Spleen (tissue), 11 donors: ENCODE data around the gene XRCC1. TPM values are rescaled to one million over a fixed set of nuclear protein-coding genes. Genes with fewer than 3 reads are reported as not detected.

Source experiments
- DNase-seq: peaks from one replicate; pipeline ENCODE4 v3.0.0-alpha.2; 2020
- H3K27ac ChIP-seq, 8 donors: fragments of 200-600 bp; sonication (generic) in 7 of 8; 1 replicate in 4 of 8; 2 replicates in 4 of 8; pipeline versions ENCODE4 v1.5.0 to v1.8.0; 2016 to 2021; ENCODE audit warnings: inconsistent platforms in 4 of 8, mild to moderate bottlenecking in 4 of 8, moderate library complexity in 1 of 8
- H3K27me3 ChIP-seq, 7 donors: fragments of 200-600 bp; sonication (generic) in 6 of 7; replicated peaks in 1 of 7; 1 replicate in 4 of 7; 2 replicates in 3 of 7; pipeline versions ENCODE4 v1.5.0 to v1.8.0; 2016 to 2021; ENCODE audit warnings: inconsistent platforms in 3 of 7, mild to moderate bottlenecking in 1 of 7
- H3K36me3 ChIP-seq, 6 donors: fragments of 200-600 bp; sonication (generic) in 5 of 6; 1 replicate in 4 of 6; 2 replicates in 2 of 6; pipeline versions ENCODE4 v1.5.0 to v1.8.0; 2016 to 2021; ENCODE audit warnings: inconsistent platforms in 2 of 6
- H3K4me1 ChIP-seq, 6 donors: fragments of 200-600 bp; sonication (generic) in 5 of 6; 1 replicate in 3 of 6; 2 replicates in 3 of 6; pipeline versions ENCODE4 v1.5.0 to v1.8.0; 2016 to 2021; ENCODE audit warnings: inconsistent platforms in 3 of 6
- H3K4me3 ChIP-seq, 8 donors: fragments of 200-600 bp; sonication (generic) in 7 of 8; 1 replicate in 4 of 8; 2 replicates in 4 of 8; pipeline versions ENCODE4 v1.5.0 to v1.8.0; 2016 to 2021; ENCODE audit warnings: inconsistent platforms in 4 of 8, mild to moderate bottlenecking in 4 of 8, moderate library complexity in 2 of 8
- H3K9me3 ChIP-seq, 8 donors: fragments of 200-600 bp; sonication (generic) in 7 of 8; 1 replicate in 4 of 8; 2 replicates in 4 of 8; pipeline versions ENCODE4 v1.5.0 to v1.8.0; 2016 to 2021; ENCODE audit warnings: inconsistent platforms in 4 of 8
- POLR2A ChIP-seq, 3 donors: fragments of 450-650 bp; IDR thresholded peaks; one replicate each; pipeline ENCODE4 v1.5.1; 2017; ENCODE audit warnings: antibody characterized with exemption in 3 of 3, mild to moderate bottlenecking in 1 of 3
- POLR2AphosphoS5 ChIP-seq, 3 donors: sonication (generic); formaldehyde crosslinking; IDR thresholded peaks; one replicate each; pipeline ENCODE4 v1.5.1; 2017; ENCODE audit warnings: antibody characterized with exemption in 3 of 3
- WGBS, 5 donors: extraction: QIAGEN DNeasy Blood & Tissue Kit in 3 of 5; methylation state at CpG; one replicate each; pipeline versions ENCODE4 v1.1.5 to v1.1.7; 2013 to 2018; 5-methylcytosine and 5-hydroxymethylcytosine counted together
- intact Hi-C: fragments of 100-400 bp; cut with DNase I; formaldehyde crosslinking; loops from one replicate; pipeline ENCODE4 v1.15.0; 2023; ENCODE audit warnings: low total_unique reads
- polyA plus RNA-seq, 3 donors: library from polyadenylated mRNA; stranded (reverse); fragments of 200-250 nt; gene quantifications; one replicate each; pipeline ENCODE4 v1.2.1, GENCODE V29; 2013
- total RNA-seq, 7 donors: library from RNA; depleted of rRNA in 3 of 7; stranded (reverse); fragments of >200 nt in 3 of 7; fragmentation: NEBNext Ultra II Directional in 4 of 7; extraction: Animal tissue kit (Norgen Biotek cat#: 25700) in 4 of 7; gene quantifications; one replicate each; pipeline versions ENCODE4 v1.1.0 to v1.2.1, GENCODE V29; 2016 to 2021
- TF ChIP-seq, protein P1 (sequence below), 11 experiments: fragments of 200-600 bp in 7 of 11; fragments of 450-650 bp in 4 of 11; sonication (generic) in 4 of 11; IDR thresholded peaks in 8 of 11; conservative IDR thresholded peaks in 3 of 11; 1 replicate in 7 of 11; 2 replicates in 4 of 11; pipeline versions ENCODE4 v1.4.0 to v1.8.0; 2016 to 2021; ENCODE audit warnings: antibody characterized with exemption in 11 of 11, inconsistent platforms in 4 of 11, mild to moderate bottlenecking in 1 of 11
- donor health status: healthy with polysubstance abuse.
- donor health status: DM: no; HTN: no; CAD: no; lungs with moderate emphysema.
- donor health status: DM: no; HTN: no; CAD: no.
- donor health status: Bipolar disorder and iron deficiency.
- donor health status: healthy.
- donor health status: DM: no; HTN: no; CAD: no.
- donor health status: DM: yes; HTN: yes; CAD: no.

XRCC1 gene
- total and polyA plus RNA-seq, 10 donors, result 16.0 to 32.0 (median 25.1) TPM

DNA sequence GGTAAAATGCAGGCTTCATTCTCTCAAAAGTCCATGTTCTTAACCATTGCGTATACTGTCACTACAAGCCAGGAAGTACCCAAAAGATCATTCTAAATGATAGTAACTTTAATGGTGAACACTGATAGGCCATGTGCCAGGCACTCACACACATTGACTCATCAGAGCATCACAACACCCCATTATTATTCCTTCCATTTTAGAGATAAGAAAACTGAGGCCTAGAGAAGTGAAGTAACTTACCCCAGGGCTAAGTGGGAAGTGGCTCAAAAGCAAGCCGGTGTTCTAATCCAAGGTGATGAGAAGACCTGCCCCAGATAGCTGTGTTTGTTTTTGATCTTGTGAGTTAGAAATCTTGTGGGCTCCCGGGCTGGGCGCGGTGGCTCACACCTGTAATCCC is 69.4 kb downstream of the XRCC1 start:
- WGBS, 5 donors, result 91 to 98% (median 93%) methylated on average over 5 of the region's 5 CpGs

DNA sequence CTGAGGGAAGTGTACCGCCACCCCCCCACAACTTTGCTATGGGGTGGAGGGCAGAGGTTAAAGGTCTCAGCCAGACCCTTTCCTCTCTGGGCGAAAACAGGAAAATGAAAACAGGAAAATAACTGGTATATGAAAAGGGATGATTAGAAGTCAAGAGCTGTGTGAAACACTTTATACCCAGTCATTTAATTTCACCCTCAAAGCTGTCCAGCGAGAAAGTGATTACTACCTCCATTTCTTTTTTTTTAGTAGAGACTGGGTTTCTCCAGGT is 70.2 kb downstream of the XRCC1 start:
- H3K36me3 ChIP-seq, result peaks cover 0 to 49% (median 18%) of the 10 kb centered on the region in 6 donors
- TF ChIP-seq POLR2A (IDR thresholded peaks at IDR 0.05), result no peak
- no peak for TF ChIP-seq POLR2AphosphoS5 (IDR thresholded peaks at IDR 0.05)

More for the DNA sequence above, 69.4 kb downstream of the XRCC1 start:
- DNase-seq, result no peak
- H3K27me3 ChIP-seq, result no peaks in the 10 kb centered on the region
- intact Hi-C loops, result no loop called here
- TF ChIP-seq POLR2AphosphoS5 (IDR thresholded peaks at IDR 0.05), result no peak
- TF ChIP-seq, protein P1, sequence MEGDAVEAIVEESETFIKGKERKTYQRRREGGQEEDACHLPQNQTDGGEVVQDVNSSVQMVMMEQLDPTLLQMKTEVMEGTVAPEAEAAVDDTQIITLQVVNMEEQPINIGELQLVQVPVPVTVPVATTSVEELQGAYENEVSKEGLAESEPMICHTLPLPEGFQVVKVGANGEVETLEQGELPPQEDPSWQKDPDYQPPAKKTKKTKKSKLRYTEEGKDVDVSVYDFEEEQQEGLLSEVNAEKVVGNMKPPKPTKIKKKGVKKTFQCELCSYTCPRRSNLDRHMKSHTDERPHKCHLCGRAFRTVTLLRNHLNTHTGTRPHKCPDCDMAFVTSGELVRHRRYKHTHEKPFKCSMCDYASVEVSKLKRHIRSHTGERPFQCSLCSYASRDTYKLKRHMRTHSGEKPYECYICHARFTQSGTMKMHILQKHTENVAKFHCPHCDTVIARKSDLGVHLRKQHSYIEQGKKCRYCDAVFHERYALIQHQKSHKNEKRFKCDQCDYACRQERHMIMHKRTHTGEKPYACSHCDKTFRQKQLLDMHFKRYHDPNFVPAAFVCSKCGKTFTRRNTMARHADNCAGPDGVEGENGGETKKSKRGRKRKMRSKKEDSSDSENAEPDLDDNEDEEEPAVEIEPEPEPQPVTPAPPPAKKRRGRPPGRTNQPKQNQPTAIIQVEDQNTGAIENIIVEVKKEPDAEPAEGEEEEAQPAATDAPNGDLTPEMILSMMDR (IDR thresholded peaks at IDR 0.05 in 8 of 11, conservative IDR thresholded peaks at IDR 0.05 in 3 of 11), result no peak
- TF ChIP-seq POLR2A (IDR thresholded peaks at IDR 0.05), result no peak
- no peaks in the 10 kb centered on the region for H3K9me3 ChIP-seq
- peaks cover 0 to 57% (median 22%) of the 10 kb centered on the region in 6 donors for H3K36me3 ChIP-seq
- H3K27ac ChIP-seq, result peak overlapping the region in 2 of 8 donors; percentile 9 to 11
- no peak overlapping the region for H3K4me3 ChIP-seq
- H3K4me1 ChIP-seq, result peaks cover 9 to 45% (median 21%) of the 10 kb centered on the region in 6 donors

DNA sequence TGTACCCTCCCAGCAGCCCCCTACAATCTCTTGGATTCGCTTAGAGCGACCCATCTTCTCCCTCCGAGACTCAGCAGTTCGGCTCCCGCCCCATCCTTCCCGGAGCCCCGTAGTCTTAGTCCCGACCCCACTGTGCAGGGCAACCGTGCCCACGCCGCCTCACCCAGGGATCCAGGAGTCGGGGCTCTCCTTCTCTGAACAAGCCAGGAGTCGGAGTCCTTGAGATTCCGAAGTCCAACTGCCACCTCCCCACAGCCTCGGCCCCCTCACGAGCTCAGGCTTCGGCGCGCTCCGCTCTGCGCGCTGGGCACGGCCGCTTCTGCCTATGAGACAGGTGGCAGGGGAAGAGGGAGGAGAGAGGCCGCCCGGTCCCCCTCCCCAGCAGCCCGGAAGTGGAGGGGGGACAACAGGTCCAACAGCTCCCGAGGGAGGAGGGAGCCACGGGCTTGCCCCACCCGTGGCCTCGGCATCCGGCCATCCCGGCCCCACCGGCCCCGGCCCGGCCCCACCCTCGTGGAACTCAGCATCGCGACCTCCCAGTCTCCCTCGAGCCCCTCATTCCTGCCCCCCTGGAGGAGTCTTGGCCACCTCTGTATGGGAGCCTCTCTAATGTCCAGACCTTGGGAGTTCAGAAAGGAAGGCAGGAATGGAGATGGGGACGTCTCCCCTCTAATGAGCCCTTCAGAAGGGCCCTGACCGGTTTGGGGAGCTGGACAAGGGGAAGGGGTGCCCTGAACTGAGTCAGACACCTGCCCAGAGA is 70.7 kb downstream of the XRCC1 start, which contains the start of gene PHLDB3:
TSS of gene PHLDB3 (minus strand) at position 321 of the 760 bp plus-strand sequence. CDS start 628 bp downstream, outside the sequence.
- peaks cover 9 to 45% (median 21%) of the 10 kb centered on the region in 6 donors for H3K4me1 ChIP-seq
- H3K27ac ChIP-seq, result peak within 1 kb of the TSS; percentile 82 to 92 (median 88)
- 2 to 4% (median 3%) methylated on average over 36 to 42 of the region's 42 CpGs for WGBS, 5 donors
- H3K36me3 ChIP-seq, result peaks cover 0 to 49% (median 13%) of the 10 kb centered on the region in 6 donors
- TF ChIP-seq POLR2AphosphoS5 (IDR thresholded peaks at IDR 0.05) (peak in 2 of 3 donors; percentile 68 to 71), POLR2A (IDR thresholded peaks at IDR 0.05) (no peak)
- TF ChIP-seq, protein P1 (IDR thresholded peaks at IDR 0.05 in 8 of 11, conservative IDR thresholded peaks at IDR 0.05 in 3 of 11), result peak in 1 of 11 experiments; percentile 2
- intact Hi-C loops, result no loop called here
- H3K27me3 ChIP-seq, result no peaks in the 10 kb centered on the region
- DNase-seq, result peak; percentile 90
- no peaks in the 10 kb centered on the region for H3K9me3 ChIP-seq
- H3K4me3 ChIP-seq, result peak within 1 kb of the TSS; percentile 53 to 90 (median 72)

More for the DNA sequence above, 70.2 kb downstream of the XRCC1 start:
- peak overlapping the region in 4 of 8 donors; percentile 58 to 90 (median 66) for H3K4me3 ChIP-seq
- no peaks in the 10 kb centered on the region for H3K9me3 ChIP-seq
- H3K27me3 ChIP-seq, result no peaks in the 10 kb centered on the region
- WGBS, 5 donors, result 68 to 81% (median 72%) methylated on average over 3 of the region's 3 CpGs
- peak overlapping the region in 6 of 8 donors; percentile 82 to 92 (median 90) for H3K27ac ChIP-seq
- intact Hi-C loops, result no loop called here
- no peak for DNase-seq
- peaks cover 9 to 45% (median 21%) of the 10 kb centered on the region in 6 donors for H3K4me1 ChIP-seq

DNA sequence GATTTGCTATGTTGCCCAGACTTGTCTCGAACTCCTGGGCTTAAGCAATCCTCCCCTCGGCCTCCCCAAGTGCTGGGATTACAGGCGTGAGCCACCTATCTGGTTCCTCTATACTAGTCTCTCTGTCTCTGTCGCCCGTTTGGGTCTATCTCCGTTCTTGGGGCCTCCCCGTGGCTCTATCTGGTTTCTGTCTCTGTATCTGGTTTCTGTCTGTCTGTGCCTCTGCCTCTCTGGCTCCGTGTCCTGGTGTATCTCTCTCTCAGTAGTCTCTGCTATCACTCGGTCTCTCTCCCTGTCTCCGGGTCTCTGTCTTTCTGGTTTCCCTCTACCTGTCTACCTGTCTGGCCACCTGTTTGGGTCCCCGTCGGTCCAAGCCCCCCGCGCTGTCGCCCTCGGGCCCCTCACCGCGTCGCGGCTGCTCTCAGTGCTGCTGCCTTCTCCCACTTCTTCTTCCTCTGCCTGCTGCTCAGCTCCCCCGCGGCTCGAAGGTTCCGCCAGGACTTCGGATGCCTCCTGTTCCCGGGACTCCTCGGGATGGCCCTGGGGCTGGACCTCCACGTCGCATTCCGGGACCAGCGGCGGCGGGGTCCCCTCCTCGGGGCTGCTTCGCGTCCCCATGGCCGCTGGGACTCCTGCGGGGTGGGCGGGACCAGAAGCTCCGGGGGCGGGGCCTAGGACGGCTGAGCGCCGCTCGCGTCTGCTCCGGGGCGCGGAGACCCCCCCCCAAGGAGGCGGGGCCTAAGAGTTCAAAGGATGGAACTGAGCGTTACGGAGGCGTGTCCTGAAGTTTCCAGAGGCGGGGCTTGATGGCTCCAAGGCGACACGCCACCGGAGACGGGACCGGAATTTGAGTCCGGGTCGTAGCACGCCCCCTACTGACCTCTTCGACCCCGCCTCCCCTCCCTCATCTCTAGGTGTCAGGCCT is 71.6 kb downstream of the XRCC1 start:
- peak overlapping the region; percentile 53 to 90 (median 72) for H3K4me3 ChIP-seq
- H3K9me3 ChIP-seq, result no peaks in the 10 kb centered on the region
- H3K36me3 ChIP-seq, result peaks cover 0 to 48% (median 9%) of the 10 kb centered on the region in 6 donors
- TF ChIP-seq POLR2AphosphoS5 (IDR thresholded peaks at IDR 0.05) (peak; percentile 64 to 84 (median 81)), POLR2A (IDR thresholded peaks at IDR 0.05) (no peak)
- TF ChIP-seq, protein P1 (IDR thresholded peaks at IDR 0.05 in 8 of 11, conservative IDR thresholded peaks at IDR 0.05 in 3 of 11), result peak in 6 of 11 experiments; percentile 19 to 39 (median 34)
- 1 to 2% (median 1%) methylated on average over 43 to 64 of the region's 64 CpGs for WGBS, 5 donors
- H3K27me3 ChIP-seq, result no peaks in the 10 kb centered on the region
- intact Hi-C loops, result no loop called here
- peak overlapping the region; percentile 82 to 92 (median 88) for H3K27ac ChIP-seq
- peaks cover 9 to 45% (median 21%) of the 10 kb centered on the region in 6 donors for H3K4me1 ChIP-seq
- peak; percentile 99 for DNase-seq
